ENCODE results near the gene ARSK.

ARSK gene

GRCh38 chr5:95554331-95554646, 612 bp upstream of the ARSK start:
- peak; percentile 29 for ATAC-seq (ENCODE audit: insufficient read depth, low read depth)

DNA sequence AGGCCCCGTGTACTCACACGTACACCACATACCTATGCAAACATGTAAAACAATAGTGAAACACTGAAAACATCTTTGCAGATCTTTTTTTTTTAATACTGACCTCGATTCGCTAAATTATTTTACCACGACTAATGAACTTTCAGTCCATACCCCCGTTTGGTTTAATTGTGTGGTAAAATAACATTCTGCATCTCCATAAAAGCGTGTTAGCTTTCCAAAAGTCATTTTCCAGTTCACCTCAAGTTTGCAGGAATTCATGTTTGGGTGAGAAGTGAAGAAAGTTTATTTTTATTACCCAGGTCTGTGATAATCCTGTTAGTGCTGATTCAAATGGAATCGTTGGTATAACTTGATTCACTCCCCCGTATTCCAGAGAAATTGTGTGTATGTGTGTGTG, 652 bp downstream of the ARSK start:
- Histone ChIP-seq H3K79me2 (ENCODE audit: insufficient read depth, low read length) (peaks cover 56% of the 10 kb centered on the region), H3K27ac (ENCODE audit: low read length) (peak overlapping the region; percentile 71), H3K36me3 (ENCODE audit: insufficient read depth, low read length) (0 out of 2 replicates have a peak, but pooled peaks cover 11% of the 10 kb centered on the region), H3K9me3 (ENCODE audit: insufficient read depth, low read length, severe bottlenecking) (no peaks in the 10 kb centered on the region), H4K20me1 (ENCODE audit: insufficient read depth, low read length) (peaks cover 3% of the 10 kb centered on the region; the same call in 1 of the 2 replicates), H3K4me1 (ENCODE audit: insufficient read depth, low read length) (peaks cover 48% of the 10 kb centered on the region), H3K4me3 (ENCODE audit: low read depth in 1 of 2, low read length in 2 of 2) (peak overlapping the region; percentile 67 to 93), H3K9ac (ENCODE audit: low read depth, low read length) (peak overlapping the region; percentile 63), H2AFZ (ENCODE audit: low read depth, low read length) (peak overlapping the region; percentile 82), H3K27me3 (ENCODE audit: insufficient read depth, low read length, poor library complexity) (no peaks in the 10 kb centered on the region), H3K4me2 (ENCODE audit: insufficient read depth, low read length) (peak overlapping the region; percentile 94)
- TF ChIP-seq CTCF (IDR thresholded peaks at IDR 0.05; ENCODE audit: borderline replicate concordance, extremely low read depth, low read length, poor library complexity, severe bottlenecking) (no peak), EZH2 (IDR thresholded peaks at IDR 0.05; ENCODE audit: borderline replicate concordance, low read depth, low read length, severe bottlenecking) (no peak)
- ATAC-seq (ENCODE audit: insufficient read depth, low read depth) (no peak), DNase-seq (no peak)

More at GRCh38 chr5:95554331-95554646, 612 bp upstream of the ARSK start:
- Histone ChIP-seq H3K9me3 (ENCODE audit: insufficient read depth, low read length, severe bottlenecking) (no peaks in the 10 kb centered on the region), H3K27me3 (ENCODE audit: insufficient read depth, low read length, poor library complexity) (no peaks in the 10 kb centered on the region), H3K79me2 (ENCODE audit: insufficient read depth, low read length) (peaks cover 62% of the 10 kb centered on the region), H3K27ac (ENCODE audit: low read length) (peak overlapping the region; percentile 71), H4K20me1 (ENCODE audit: insufficient read depth, low read length) (peaks cover 3% of the 10 kb centered on the region; the same call in 1 of the 2 replicates), H3K9ac (ENCODE audit: low read depth, low read length) (peak overlapping the region; percentile 63), H3K36me3 (ENCODE audit: insufficient read depth, low read length) (peaks cover 19% of the 10 kb centered on the region; the same call in 1 of the 2 replicates), H3K4me3 (ENCODE audit: low read depth in 1 of 2, low read length in 2 of 2) (peak overlapping the region; percentile 67 to 93), H3K4me2 (ENCODE audit: insufficient read depth, low read length) (peak overlapping the region; percentile 94), H3K4me1 (ENCODE audit: insufficient read depth, low read length) (peaks cover 48% of the 10 kb centered on the region), H2AFZ (ENCODE audit: low read depth, low read length) (peak overlapping the region; percentile 89)
- DNase-seq, result no peak
- TF ChIP-seq EZH2 (IDR thresholded peaks at IDR 0.05; ENCODE audit: borderline replicate concordance, low read depth, low read length, severe bottlenecking) (no peak), CTCF (IDR thresholded peaks at IDR 0.05; ENCODE audit: borderline replicate concordance, extremely low read depth, low read length, poor library complexity, severe bottlenecking) (no peak)

DNA sequence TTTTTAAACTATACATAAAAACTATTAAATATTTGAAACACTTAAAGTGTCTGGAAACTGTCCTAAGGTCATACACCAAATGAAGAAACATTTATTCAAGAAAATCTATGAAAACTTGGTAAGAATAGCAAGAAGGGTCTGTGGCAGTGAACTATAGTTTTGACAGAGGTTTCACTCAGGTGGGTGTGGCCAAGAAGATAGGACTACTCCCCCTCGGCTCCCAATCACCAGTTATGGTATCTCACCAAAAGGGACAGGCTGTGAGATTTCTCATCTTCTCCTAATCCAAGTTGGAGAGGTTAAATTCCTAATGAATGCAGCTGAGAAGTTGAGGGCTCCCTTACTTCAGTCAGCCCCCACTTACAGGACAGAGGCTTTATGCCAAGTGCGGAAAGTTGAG, 2.9 kb downstream of the ARSK start:
- Histone ChIP-seq H3K4me2 (ENCODE audit: insufficient read depth, low read length) (no peak overlapping the region), H3K9me3 (ENCODE audit: insufficient read depth, low read length, severe bottlenecking) (no peaks in the 10 kb centered on the region), H3K27me3 (ENCODE audit: insufficient read depth, low read length, poor library complexity) (no peaks in the 10 kb centered on the region), H3K4me3 (ENCODE audit: low read depth in 1 of 2, low read length in 2 of 2) (no peak overlapping the region), H3K36me3 (ENCODE audit: insufficient read depth, low read length) (0 out of 2 replicates have a peak, but pooled peaks cover 3% of the 10 kb centered on the region), H2AFZ (ENCODE audit: low read depth, low read length) (no peak overlapping the region), H4K20me1 (ENCODE audit: insufficient read depth, low read length) (no peaks in the 10 kb centered on the region; the same call in 1 of the 2 replicates), H3K9ac (ENCODE audit: low read depth, low read length) (no peak overlapping the region), H3K79me2 (ENCODE audit: insufficient read depth, low read length) (peaks cover 37% of the 10 kb centered on the region), H3K27ac (ENCODE audit: low read length) (no peak overlapping the region), H3K4me1 (ENCODE audit: insufficient read depth, low read length) (peaks cover 30% of the 10 kb centered on the region)
- DNase-seq (no peak), ATAC-seq (ENCODE audit: insufficient read depth, low read depth) (no peak)
- TF ChIP-seq CTCF (IDR thresholded peaks at IDR 0.05; ENCODE audit: borderline replicate concordance, extremely low read depth, low read length, poor library complexity, severe bottlenecking) (no peak), EZH2 (IDR thresholded peaks at IDR 0.05; ENCODE audit: borderline replicate concordance, low read depth, low read length, severe bottlenecking) (no peak)
